ENCODE measurements around the gene A4GALT.

A4GALT gene

DNA sequence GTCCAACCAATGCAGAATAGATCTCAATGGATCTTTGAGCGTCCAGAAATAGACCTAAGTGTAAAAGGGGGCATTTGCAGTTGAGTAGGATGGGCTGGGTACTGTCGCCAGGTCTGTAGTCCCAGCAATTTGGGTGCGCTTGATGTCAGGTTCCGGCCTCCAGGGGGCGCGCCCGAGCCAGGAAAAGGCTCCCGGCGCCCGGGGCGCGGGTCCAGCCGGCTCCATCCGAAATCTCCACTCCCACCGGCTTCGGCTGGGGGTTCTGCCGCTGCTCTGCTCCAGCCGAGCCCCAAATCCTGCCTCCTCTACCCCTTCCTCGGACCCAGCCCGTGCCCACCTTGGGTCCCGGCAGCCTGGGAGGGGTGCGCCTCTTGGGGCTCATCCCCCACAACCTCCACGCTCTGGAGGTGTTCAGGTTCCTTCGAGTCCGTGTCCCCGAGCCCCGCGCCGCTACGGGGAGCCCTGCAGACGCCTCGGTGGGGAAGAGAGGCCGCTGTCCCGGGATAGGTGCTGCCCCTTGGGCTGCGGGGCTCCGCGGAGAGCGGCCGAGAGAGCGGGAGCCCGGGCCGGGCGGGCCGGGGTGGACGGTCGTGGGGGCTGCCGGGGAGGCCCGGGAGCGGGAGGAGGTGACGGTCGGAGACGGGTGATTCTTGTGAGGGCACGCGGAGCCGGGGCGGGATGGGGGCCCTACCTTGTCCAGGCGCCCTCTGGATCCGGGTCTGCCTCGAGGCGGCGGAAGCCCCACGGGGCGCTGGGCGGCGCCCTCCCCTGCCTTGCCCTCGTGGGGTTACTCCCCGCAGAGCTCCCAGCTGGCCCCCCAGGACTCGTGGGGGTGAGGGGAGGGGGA is 58.5 kb downstream of the A4GALT start (continued):
- TF ChIP-seq ARNTL (CRISPR knock-in tag; IDR thresholded peaks at IDR 0.05; ENCODE audit: borderline replicate concordance, low read depth) (no peak), ZC3H10 (CRISPR knock-in tag; IDR thresholded peaks at IDR 0.05) (no peak), ZNF565 (CRISPR knock-in tag; conservative IDR thresholded peaks at IDR 0.05; ENCODE audit: low read depth) (no peak), SNAI2 (CRISPR knock-in tag; IDR thresholded peaks at IDR 0.05) (no peak), POU6F1 (CRISPR knock-in tag; IDR thresholded peaks at IDR 0.05; ENCODE audit: borderline replicate concordance, low read depth) (no peak)

DNA sequence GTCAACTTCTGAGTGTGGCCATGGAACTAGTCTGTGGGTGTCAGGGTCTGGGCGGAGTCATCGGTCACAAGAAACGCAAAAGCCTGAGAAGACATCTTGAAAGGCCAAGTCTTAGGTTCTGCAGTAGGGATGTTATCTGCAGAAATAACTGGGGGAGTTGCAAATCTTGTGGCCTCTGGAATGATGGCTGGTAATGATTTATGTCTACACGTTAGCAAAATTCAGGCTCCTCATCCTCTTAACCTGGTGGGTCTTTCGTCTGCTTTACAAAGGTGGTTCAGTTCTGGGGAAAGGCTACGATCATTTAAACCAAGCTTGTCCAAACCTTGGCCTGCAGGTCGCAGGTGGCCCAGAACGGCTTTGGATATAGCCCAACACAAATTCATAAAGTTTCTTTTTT is 64.1 kb downstream of the A4GALT start:
- TF ChIP-seq CSDC2 (CRISPR knock-in tag; IDR thresholded peaks at IDR 0.05), result no peak
- no peak for TF ChIP-seq ESRRG (CRISPR knock-in tag; IDR thresholded peaks at IDR 0.05)
- no peak for TF ChIP-seq ZNF70 (CRISPR knock-in tag; IDR thresholded peaks at IDR 0.05)
- TF ChIP-seq ZNF8 (CRISPR knock-in tag; IDR thresholded peaks at IDR 0.05), result no peak
- TF ChIP-seq RARB (CRISPR knock-in tag; IDR thresholded peaks at IDR 0.05), result no peak
- ATAC-seq, result no peak

- no peak for ATAC-seq
- TF ChIP-seq TSHZ2 (CRISPR knock-in tag; IDR thresholded peaks at IDR 0.05) (no peak), CSRNP3 (CRISPR knock-in tag; IDR thresholded peaks at IDR 0.05) (no peak), ESRRG (CRISPR knock-in tag; IDR thresholded peaks at IDR 0.05) (no peak), ZC3H10 (CRISPR knock-in tag; IDR thresholded peaks at IDR 0.05) (no peak), PATZ1 (CRISPR knock-in tag; IDR thresholded peaks at IDR 0.05; ENCODE audit: borderline replicate concordance) (no peak), TOX (CRISPR knock-in tag; IDR thresholded peaks at IDR 0.05; ENCODE audit: borderline replicate concordance) (no peak), SNAI2 (CRISPR knock-in tag; IDR thresholded peaks at IDR 0.05) (no peak), ZNF8 (CRISPR knock-in tag; IDR thresholded peaks at IDR 0.05) (no peak), ISL1 (CRISPR knock-in tag; IDR thresholded peaks at IDR 0.05) (no peak), BACH2 (CRISPR knock-in tag; IDR thresholded peaks at IDR 0.05; ENCODE audit: borderline replicate concordance) (no peak), OSR1 (CRISPR knock-in tag; IDR thresholded peaks at IDR 0.05) (no peak), PPARA (CRISPR knock-in tag; IDR thresholded peaks at IDR 0.05; ENCODE audit: borderline replicate concordance) (no peak), RARB (CRISPR knock-in tag; IDR thresholded peaks at IDR 0.05) (no peak), POU6F1 (CRISPR knock-in tag; IDR thresholded peaks at IDR 0.05; ENCODE audit: borderline replicate concordance, low read depth) (no peak), ZFP30 (CRISPR knock-in tag; IDR thresholded peaks at IDR 0.05) (no peak), ZNF70 (CRISPR knock-in tag; IDR thresholded peaks at IDR 0.05) (no peak), CSDC2 (CRISPR knock-in tag; IDR thresholded peaks at IDR 0.05) (no peak), ARNTL (CRISPR knock-in tag; IDR thresholded peaks at IDR 0.05; ENCODE audit: borderline replicate concordance, low read depth) (no peak)
Observed at GRCh38 chr22:42655693-42656092, 65.0 kb downstream of the A4GALT start.

All from SK-N-SH treated with all-trans-retinoic acid at 6 μM for 48 hours (cell line).